Omental fat pad (tissue), 4 donors: Measurements from ENCODE around the gene FAM110D. TPM values are rescaled to one million over a fixed set of nuclear protein-coding genes. Genes with fewer than 3 reads are reported as not detected.

Experiments
- ATAC-seq: fragments of 150-250 bp; one replicate; pipeline ENCODE4 v1.9.1; 2016; ENCODE audit warnings: mild to moderate bottlenecking, moderate library complexity; ENCODE audit not compliant: low FRiP score
- DNase-seq: peaks from one replicate; pipeline ENCODE4 v3.0.0-alpha.2; 2019; ENCODE audit warnings: low spot score
- total RNA-seq, 4 donors: library from RNA; depleted of rRNA; stranded (reverse); fragments of >200 nt; gene quantifications; one replicate each; pipeline ENCODE4 v1.1.0, GENCODE V29; 2016
- TF ChIP-seq, protein P1 (sequence below), 3 donors: fragments of 450-650 bp; IDR thresholded peaks; one replicate each; pipeline ENCODE4 v1.5.1; 2016 to 2017; ENCODE audit warnings: antibody characterized with exemption in 3 of 3, mild to moderate bottlenecking in 3 of 3, moderate library complexity in 2 of 3

FAM110D gene
- total RNA-seq, 4 donors from 2014 or later = 4.6 to 20.5 (median 13.2) TPM

DNA sequence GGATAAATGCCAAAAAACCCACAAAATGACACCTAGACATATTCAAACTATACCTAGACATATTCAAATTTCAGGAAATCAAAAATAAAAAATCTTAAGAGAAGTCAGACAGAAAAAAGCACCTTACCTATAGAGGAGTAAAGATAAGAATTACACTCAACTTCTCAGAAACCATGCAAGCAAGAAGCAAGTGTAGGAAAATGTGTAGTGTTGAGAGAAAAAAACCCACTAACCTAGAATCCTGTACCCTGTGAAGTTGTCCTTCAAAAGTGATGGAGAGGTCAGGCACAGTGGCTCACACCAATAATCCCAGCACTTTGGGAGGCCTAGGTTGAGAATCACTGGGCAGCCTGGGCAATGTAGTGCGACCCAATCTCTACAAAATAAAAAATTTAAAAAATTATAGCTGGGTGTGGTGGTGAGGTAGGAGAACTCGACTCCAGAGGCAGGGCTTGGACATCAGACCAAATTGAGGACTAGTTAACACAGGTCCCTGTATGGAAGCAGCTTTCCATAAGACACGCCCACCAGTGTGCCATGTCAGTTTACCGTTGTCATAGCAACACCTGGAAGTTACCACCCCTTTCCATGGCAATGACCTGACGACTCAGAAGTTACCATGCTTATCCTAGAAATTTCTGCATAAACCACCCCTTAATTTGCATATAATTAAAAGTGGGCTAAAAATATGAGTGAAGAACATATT, 26.6 kb upstream of the FAM110D start:
- TF ChIP-seq, protein P1, sequence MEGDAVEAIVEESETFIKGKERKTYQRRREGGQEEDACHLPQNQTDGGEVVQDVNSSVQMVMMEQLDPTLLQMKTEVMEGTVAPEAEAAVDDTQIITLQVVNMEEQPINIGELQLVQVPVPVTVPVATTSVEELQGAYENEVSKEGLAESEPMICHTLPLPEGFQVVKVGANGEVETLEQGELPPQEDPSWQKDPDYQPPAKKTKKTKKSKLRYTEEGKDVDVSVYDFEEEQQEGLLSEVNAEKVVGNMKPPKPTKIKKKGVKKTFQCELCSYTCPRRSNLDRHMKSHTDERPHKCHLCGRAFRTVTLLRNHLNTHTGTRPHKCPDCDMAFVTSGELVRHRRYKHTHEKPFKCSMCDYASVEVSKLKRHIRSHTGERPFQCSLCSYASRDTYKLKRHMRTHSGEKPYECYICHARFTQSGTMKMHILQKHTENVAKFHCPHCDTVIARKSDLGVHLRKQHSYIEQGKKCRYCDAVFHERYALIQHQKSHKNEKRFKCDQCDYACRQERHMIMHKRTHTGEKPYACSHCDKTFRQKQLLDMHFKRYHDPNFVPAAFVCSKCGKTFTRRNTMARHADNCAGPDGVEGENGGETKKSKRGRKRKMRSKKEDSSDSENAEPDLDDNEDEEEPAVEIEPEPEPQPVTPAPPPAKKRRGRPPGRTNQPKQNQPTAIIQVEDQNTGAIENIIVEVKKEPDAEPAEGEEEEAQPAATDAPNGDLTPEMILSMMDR (IDR thresholded peaks at IDR 0.05) = no peak
- ATAC-seq (no peak), DNase-seq (no peak)

DNA sequence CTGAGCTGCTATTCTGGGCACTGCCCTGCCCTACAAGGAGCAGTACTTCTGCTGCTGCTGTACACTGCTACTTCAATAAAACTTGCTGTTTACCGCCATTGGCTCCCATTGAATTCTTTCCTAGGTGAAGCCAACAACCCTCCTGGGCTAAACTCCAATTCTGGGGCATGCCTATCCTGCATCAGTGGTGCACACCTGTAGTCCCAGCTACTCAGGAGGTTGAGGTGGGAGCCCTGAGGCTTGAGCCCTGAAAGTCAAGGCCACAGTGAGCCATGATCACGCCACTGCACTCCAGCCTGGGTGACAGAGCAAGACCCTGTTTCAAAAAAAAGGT, 26.1 kb upstream of the FAM110D start:
- ATAC-seq = no peak
- no peak for DNase-seq
- TF ChIP-seq, protein P1 (IDR thresholded peaks at IDR 0.05) = no peak

DNA sequence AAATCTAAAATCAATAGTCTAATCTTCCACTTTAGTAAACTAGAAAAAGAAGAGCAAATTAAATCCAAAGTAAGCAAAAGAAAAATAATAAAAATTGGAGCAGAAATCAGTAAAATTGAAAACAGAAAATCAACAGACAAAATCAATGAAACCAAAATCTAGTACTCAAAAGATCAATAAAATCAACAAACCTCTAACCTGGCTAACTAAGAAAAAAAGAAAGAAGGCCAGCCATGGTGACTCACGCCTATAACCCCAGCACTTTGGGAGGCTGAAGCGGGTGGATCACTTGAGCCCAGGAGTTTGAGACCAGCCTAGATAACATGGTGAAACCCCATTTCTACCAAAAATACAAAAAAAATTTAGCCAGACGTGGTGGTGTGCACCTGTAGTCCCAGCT, 24.4 kb upstream of the FAM110D start:
- DNase-seq = no peak
- TF ChIP-seq, protein P1 (IDR thresholded peaks at IDR 0.05) = no peak
- no peak for ATAC-seq

DNA sequence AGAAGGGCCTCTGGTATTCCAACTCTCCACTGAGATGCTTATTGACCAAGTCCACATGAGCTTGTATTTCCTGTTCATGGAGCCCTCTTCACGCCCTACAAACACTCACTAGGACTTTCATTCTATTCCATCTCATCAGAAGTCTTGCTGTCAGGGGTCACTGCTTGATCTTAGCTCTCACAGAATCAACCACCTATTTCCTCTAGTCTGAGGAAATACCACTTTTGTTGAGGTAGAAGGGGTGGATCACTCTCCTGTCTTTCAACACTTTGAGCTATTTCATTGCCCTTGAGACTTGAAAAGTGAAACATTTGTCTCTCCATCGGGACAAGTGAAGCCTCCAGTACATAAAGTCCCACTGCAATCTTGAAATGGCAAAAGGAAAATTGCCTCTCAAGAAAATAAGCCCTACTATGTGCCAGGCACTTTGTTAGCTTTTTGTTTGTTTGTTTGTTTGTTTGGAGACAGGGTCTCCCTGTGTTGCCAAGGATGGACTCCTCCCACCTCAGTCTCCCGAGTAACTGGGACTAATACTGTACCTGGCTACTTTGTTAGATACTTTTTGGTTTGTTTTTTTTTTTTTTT, 19.8 kb upstream of the FAM110D start:
- no peak for ATAC-seq
- TF ChIP-seq, protein P1 (IDR thresholded peaks at IDR 0.05) = no peak
- DNase-seq = no peak

DNA sequence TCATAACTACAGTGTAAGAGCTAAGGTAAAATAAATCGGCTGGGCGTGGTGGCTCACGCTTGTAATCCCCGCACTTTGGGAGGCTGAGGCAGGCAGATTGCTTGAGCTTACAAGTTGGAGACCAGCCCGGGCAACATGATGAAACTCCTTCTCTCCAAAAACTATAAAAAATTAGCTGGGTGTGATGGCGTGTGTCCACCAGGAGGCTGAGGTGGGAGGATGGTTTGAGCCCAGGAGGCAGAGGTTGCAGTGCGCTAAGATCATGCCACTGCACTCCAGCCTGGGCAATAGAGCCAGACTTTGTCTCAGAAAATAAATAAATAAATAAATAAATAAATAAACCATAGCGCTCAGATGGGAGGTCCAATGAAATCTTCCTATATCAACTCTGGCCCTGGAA, 16.7 kb upstream of the FAM110D start:
- no peak for ATAC-seq

DNA sequence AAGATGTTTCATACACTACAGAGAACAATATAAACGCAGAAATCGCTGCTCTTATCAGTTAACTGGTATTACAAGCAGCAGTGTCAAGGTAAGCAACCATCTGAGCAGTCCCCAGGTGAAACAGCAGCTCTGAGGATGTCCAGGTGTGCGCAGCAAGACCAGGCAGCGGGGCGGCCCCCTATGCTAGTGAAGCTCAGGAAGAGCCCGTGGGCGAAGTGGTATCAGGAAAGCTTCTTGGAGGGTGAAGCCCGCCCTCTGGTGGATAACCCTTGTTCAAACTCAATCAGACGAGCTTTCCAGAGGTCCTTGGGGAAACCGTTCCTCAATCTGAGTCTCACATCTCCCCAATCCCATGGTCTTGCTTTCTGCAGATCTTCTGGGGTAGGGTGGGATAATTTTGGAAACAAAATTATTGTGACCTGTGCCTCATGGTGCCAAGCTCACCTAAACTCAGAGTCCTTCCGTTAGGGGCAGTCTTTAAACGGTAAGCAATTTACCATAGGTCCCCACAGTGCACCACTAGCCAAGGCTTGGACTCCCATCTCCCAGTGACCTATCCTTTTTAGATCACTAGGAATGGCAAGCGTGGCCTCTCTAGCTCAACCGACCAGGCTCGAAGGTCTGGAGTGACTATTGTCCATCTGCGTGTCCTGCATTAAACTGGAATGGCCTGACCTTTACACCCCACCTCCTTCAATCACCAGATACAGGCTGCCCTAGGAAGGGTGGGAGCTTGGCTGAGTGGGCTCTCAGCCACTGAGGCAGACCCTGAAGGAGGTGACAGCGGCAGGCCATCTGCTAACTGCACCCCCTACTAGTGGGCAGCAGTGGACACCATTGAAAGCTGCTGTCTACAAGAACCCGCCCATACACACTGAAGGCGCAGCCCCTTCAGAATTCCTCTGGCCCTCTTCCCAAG, 13.6 kb upstream of the FAM110D start:
- ATAC-seq = peak; percentile 91
- peak; percentile 65 for DNase-seq
- TF ChIP-seq, protein P1 (IDR thresholded peaks at IDR 0.05) = no peak

More for the DNA sequence above, 16.7 kb upstream of the FAM110D start:
- TF ChIP-seq, protein P1 (IDR thresholded peaks at IDR 0.05) = no peak
- DNase-seq = no peak
